ENCODE results near the gene MAP7D1.
"Not testable (repeated sequence)": the region's sequence is repeated elsewhere in the genome, so short reads cannot be mapped to it uniquely, and the experiment has no call there.

MAP7D1 gene

DNA sequence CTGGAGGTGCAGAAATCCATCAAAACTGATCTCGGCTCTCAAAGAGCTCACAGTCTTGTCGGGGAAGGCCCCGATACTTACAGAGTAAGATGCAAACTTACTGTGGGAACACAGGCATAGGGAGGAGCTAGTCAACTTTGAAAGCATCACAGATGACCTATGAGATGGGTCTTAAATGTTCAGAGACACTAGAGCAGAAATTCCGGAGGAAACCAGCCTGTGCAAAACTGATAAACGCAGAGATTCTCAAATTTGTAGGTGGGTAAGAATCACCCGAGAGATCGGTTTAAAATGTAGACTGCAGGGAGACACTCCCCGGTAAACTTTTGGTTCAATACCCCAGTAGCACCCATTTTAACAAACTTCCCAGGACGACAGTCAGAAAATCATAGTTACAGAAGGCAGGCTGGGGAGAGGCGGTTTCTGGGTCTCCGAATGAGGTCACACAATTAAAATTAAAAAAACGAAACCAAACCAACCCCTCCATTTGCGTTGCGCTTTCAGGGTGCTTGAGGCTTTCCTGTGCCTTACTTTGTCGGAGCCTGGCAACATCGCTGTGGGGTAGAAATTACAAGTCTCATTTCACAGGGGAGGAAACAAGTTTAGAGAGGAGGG, 67.5 kb downstream of the MAP7D1 start:
- peak overlapping the region; percentile 94 to 98 (median 96) for H3K4me3 Mint-ChIP-seq
- H3K9me3 Mint-ChIP-seq = no peaks in the 10 kb centered on the region
- peaks cover 29% of the 10 kb centered on the region for H3K4me1 Mint-ChIP-seq
- peak overlapping the region; percentile 99 to 100 (median 99) for H3K27ac Mint-ChIP-seq
- peaks cover 21% of the 10 kb centered on the region for H3K36me3 Mint-ChIP-seq (ENCODE audit: low read depth)
- no peaks in the 10 kb centered on the region for H3K27me3 Mint-ChIP-seq (ENCODE audit: low read depth)
- no peak for TF ChIP-seq CTCF (IDR thresholded peaks at IDR 0.05; ENCODE audit: unreplicated experiment in 3 of 3)

- peak within 1 kb of the TSS; percentile 94 to 98 (median 96) for H3K4me3 Mint-ChIP-seq
- H3K27ac Mint-ChIP-seq = peak within 1 kb of the TSS; percentile 99 to 100 (median 99)
- H3K9me3 Mint-ChIP-seq = no peaks in the 10 kb centered on the region
- H3K27me3 Mint-ChIP-seq (ENCODE audit: low read depth) = no peaks in the 10 kb centered on the region
- H3K36me3 Mint-ChIP-seq (ENCODE audit: low read depth) = peaks cover 21% of the 10 kb centered on the region
- no peak for TF ChIP-seq CTCF (IDR thresholded peaks at IDR 0.05; ENCODE audit: unreplicated experiment in 3 of 3)
- peaks cover 29% of the 10 kb centered on the region for H3K4me1 Mint-ChIP-seq
Measured at GRCh38 chr1:36223996-36224536, 68.1 kb downstream of the MAP7D1 start, which contains the start of gene THRAP3. TSS of gene THRAP3 (plus strand) at chr1:36224443. CDS start at chr1:36282564, 58,121 bp downstream.

- TF ChIP-seq CTCF (IDR thresholded peaks at IDR 0.05; ENCODE audit: unreplicated experiment in 3 of 3) = peak; percentile 35 to 61 (median 46)
- H3K36me3 Mint-ChIP-seq (ENCODE audit: low read depth) = peaks cover 21% of the 10 kb centered on the region
- peak overlapping the region; percentile 99 to 100 (median 99) for H3K27ac Mint-ChIP-seq
- H3K4me1 Mint-ChIP-seq = peaks cover 29% of the 10 kb centered on the region
- H3K4me3 Mint-ChIP-seq = peak overlapping the region; percentile 94 to 98 (median 96)
- no peaks in the 10 kb centered on the region for H3K27me3 Mint-ChIP-seq (ENCODE audit: low read depth)
- H3K9me3 Mint-ChIP-seq = no peaks in the 10 kb centered on the region
Measured at GRCh38 chr1:36224537-36225282, 68.8 kb downstream of the MAP7D1 start.

DNA sequence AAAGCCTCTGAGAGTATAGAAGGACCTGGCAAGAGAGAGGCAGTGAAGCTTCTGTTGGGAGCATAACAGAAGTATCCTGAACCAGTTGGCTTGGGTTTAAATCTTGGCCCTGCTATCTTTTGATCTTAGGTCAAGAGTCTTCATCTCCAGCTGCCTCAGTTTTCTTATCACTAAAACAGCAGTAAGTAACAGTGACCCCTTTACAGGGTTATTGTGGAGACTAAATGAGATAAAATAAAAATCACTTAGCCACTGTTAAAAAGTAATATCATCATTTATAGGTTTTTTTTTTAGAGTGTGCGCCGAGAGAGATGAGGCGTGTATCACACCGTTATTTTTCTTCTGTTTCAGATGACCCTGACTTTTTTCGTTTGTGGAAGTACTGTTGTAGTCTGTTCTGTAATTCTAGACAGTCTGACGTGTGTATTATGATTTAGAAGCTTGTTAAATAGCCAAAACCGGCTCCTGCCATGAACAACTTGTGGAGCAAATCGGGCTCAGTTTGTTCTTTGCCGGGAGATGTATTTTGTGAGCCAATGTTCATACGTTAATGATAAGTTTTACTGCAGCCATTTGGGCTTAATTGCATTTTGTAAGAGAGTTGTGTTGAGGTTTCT, 69.4 kb downstream of the MAP7D1 start:
- no peaks in the 10 kb centered on the region for H3K9me3 Mint-ChIP-seq
- no peak for TF ChIP-seq CTCF (IDR thresholded peaks at IDR 0.05; ENCODE audit: unreplicated experiment in 3 of 3)
- peaks cover 21% of the 10 kb centered on the region for H3K36me3 Mint-ChIP-seq (ENCODE audit: low read depth)
- peak overlapping the region; percentile 99 to 100 (median 99) for H3K27ac Mint-ChIP-seq
- H3K4me3 Mint-ChIP-seq = peak overlapping the region; percentile 94 to 98 (median 96)
- H3K4me1 Mint-ChIP-seq = peaks cover 29% of the 10 kb centered on the region
- H3K27me3 Mint-ChIP-seq (ENCODE audit: low read depth) = no peaks in the 10 kb centered on the region

DNA sequence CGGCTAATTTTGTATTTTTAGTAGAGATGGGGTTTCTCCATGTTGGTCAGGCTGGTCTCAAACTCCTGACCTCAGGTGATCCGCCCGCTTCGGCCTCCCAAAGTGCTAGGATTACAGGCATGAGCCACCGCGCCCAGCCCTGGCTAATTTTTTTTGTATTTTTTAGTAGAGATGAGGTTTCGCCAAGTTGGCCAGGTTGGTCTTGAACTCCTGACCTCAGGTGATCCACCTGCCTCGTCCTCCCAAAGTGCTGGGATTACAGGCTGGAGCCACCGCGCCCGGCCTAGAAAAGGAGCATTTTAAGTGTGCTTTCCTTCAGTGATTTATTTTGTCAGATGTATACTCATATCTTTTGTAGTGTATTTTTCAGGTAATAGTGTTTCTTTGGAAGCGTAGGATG, 74.3 kb downstream of the MAP7D1 start:
- not testable (repeated sequence) for H3K4me3 Mint-ChIP-seq; H3K9me3 Mint-ChIP-seq; H3K27me3 Mint-ChIP-seq (ENCODE audit: low read depth)
- H3K27ac Mint-ChIP-seq = peak overlapping the region in 2 of 3 experiments; percentile 33 to 62
- H3K4me1 Mint-ChIP-seq = peaks cover 35% of the 10 kb centered on the region
- peaks cover 47% of the 10 kb centered on the region for H3K36me3 Mint-ChIP-seq (ENCODE audit: low read depth)
